IMR-90 (cell line): ENCODE measurements around the gene CDCA4. TPM values are rescaled to one million over a fixed set of nuclear protein-coding genes. Genes with fewer than 3 reads are reported as not detected.

Source experiments
- ATAC-seq: fragments of 200-7000 bp; cut with Tn5 transposase; 2 replicates; pipeline ENCODE4 v1.9.1; 2020; ENCODE audit warnings: low read depth, mild to moderate bottlenecking, moderate library complexity
- BruUV-seq: library from RNA; stranded (reverse); fragments of 400-500 nt; replicated peaks from 2 replicates; lab custom pipeline; 2021; lab: Mats Ljungman, UMichigan
- CTCF ChIA-PET: fragments of 300-600 bp; formaldehyde crosslinking; extraction: SDS; loops from one replicate; lab custom pipeline; 2021; ENCODE audit warnings: antibody characterized with exemption; lab: Yijun Ruan, JAX
- POLR2A ChIA-PET: fragments of 300-600 bp; sonication (Branson Sonifier 250); formaldehyde crosslinking; loops from one replicate; lab custom pipeline; 2022; ENCODE audit warnings: antibody characterized with exemption; ENCODE audit not compliant: unreplicated experiment; lab: Charles Lee
- DNase-seq: peaks from one replicate; pipeline ENCODE4 v3.0.0; 2013
- H2AFZ ChIP-seq: replicated peaks from 2 replicates; pipeline ENCODE3; 2013; ENCODE audit warnings: low read length, mild to moderate bottlenecking; ENCODE audit not compliant: poor library complexity
- H2AK5ac ChIP-seq: 2 replicates; pipeline ENCODE4 v1.6.1; 2013; ENCODE audit warnings: low read depth, low read length, inconsistent platforms
- H2AK9ac ChIP-seq: replicated peaks from 2 replicates; pipeline ENCODE3; 2013; ENCODE audit warnings: mild to moderate bottlenecking, low read depth, low read length, moderate library complexity; ENCODE audit not compliant: poor library complexity
- H2BK120ac ChIP-seq: 2 replicates; pipeline ENCODE4 v1.6.1; 2013; ENCODE audit warnings: low read depth, low read length, inconsistent platforms
- H2BK15ac ChIP-seq: 3 replicates; pipeline ENCODE4 v1.6.1; 2013; ENCODE audit warnings: low read depth, low read length, inconsistent platforms
- H2BK20ac ChIP-seq: 2 replicates; pipeline ENCODE4 v1.6.1; 2013; ENCODE audit warnings: low read depth, mild to moderate bottlenecking, inconsistent platforms, low read length, moderate library complexity
- H2BK5ac ChIP-seq: 2 replicates; pipeline ENCODE4 v1.6.1; 2013; ENCODE audit warnings: mild to moderate bottlenecking, low read depth, low read length, inconsistent platforms; ENCODE audit not compliant: poor library complexity, severe bottlenecking
- H3K14ac ChIP-seq: replicated peaks from 2 replicates; pipeline ENCODE4 v1.6.1; 2013; ENCODE audit warnings: low read depth, low read length, inconsistent platforms
- H3K18ac ChIP-seq: 2 replicates; pipeline ENCODE4 v1.6.1; 2013; ENCODE audit warnings: low read depth, low read length, control low read depth
- H3K23ac ChIP-seq: 2 replicates; pipeline ENCODE4 v1.6.1; 2013; ENCODE audit warnings: low read depth, low read length, inconsistent platforms
- H3K27ac ChIP-seq: 2 replicates; pipeline ENCODE4 v1.5.1; 2013; ENCODE audit warnings: mild to moderate bottlenecking, control low read depth, low read length; ENCODE audit not compliant: insufficient read depth
- H3K27me3 ChIP-seq: 2 replicates; pipeline ENCODE4 v1.6.1; 2013; ENCODE audit warnings: low read length; ENCODE audit not compliant: control insufficient read depth, insufficient read depth
- H3K36me3 ChIP-seq: 2 replicates; pipeline ENCODE4 v1.6.1; 2013; ENCODE audit warnings: low read length, mixed read lengths; ENCODE audit not compliant: control insufficient read depth, insufficient read depth
- H3K4ac ChIP-seq: 2 replicates; pipeline ENCODE4 v1.6.1; 2013; ENCODE audit warnings: low read depth, low read length, inconsistent platforms
- H3K4me1 ChIP-seq: 2 replicates; pipeline ENCODE4 v1.6.1; 2013; ENCODE audit warnings: low read length, mixed read lengths; ENCODE audit not compliant: control insufficient read depth, insufficient read depth
- H3K4me2 ChIP-seq: 2 replicates; pipeline ENCODE4 v1.6.1; 2013; ENCODE audit warnings: low read depth, mild to moderate bottlenecking, control low read depth, low read length, moderate library complexity
- H3K4me3 ChIP-seq: 2 replicates; pipeline ENCODE4 v1.5.1; 2013; ENCODE audit warnings: low read depth, mild to moderate bottlenecking, control low read depth, low read length, moderate library complexity; ENCODE audit not compliant: insufficient read depth
- H3K56ac ChIP-seq: 2 replicates; pipeline ENCODE4 v1.6.1; 2013; ENCODE audit warnings: low read length, inconsistent platforms; ENCODE audit not compliant: insufficient read depth; ENCODE audit errors: extremely low read depth
- H3K79me1 ChIP-seq, 2 experiments: 2 replicates each; pipeline ENCODE4 v1.6.1; 2013; ENCODE audit warnings: low read length in 2 of 2, inconsistent platforms in 1 of 2, low read depth in 1 of 2
- H3K9ac ChIP-seq: 2 replicates; pipeline ENCODE4 v1.6.1; 2013; ENCODE audit warnings: low read depth, low read length, control low read depth
- H3K9me1 ChIP-seq: 2 replicates; pipeline ENCODE4 v1.6.1; 2013; ENCODE audit warnings: low read length, inconsistent platforms; ENCODE audit not compliant: insufficient read depth
- H3K9me3 ChIP-seq: 2 replicates; pipeline ENCODE4 v1.6.1; 2013; ENCODE audit warnings: low read length; ENCODE audit not compliant: control insufficient read depth, insufficient read depth
- H4K20me1 ChIP-seq: 2 replicates; pipeline ENCODE4 v1.6.1; 2013; ENCODE audit warnings: low read length, inconsistent platforms; ENCODE audit not compliant: insufficient read depth
- H4K5ac ChIP-seq: 2 replicates; pipeline ENCODE4 v1.6.1; 2013; ENCODE audit warnings: mild to moderate bottlenecking, low read depth, low read length, control low read depth
- H4K8ac ChIP-seq, 2 experiments: 2 replicates each; pipeline ENCODE4 v1.6.1; 2013; ENCODE audit warnings: low read depth in 2 of 2, low read length in 2 of 2, control low read depth in 1 of 2, inconsistent platforms in 1 of 2
- H4K91ac ChIP-seq: 2 replicates; pipeline ENCODE4 v1.6.1; 2013; ENCODE audit warnings: low read depth, low read length, inconsistent platforms; ENCODE audit not compliant: insufficient read depth
- BHLHE40 ChIP-seq: fragments of 150-350 bp; IDR thresholded peaks from 2 replicates; pipeline ENCODE4 v1.6.1; 2016; ENCODE audit warnings: mild to moderate bottlenecking, low read depth, low read length
- CHD1 ChIP-seq: IDR thresholded peaks from 2 replicates; pipeline ENCODE4 v1.6.1; 2012; ENCODE audit warnings: low read depth, low read length, improper control_type of control experiment
- CTCF ChIP-seq: conservative IDR thresholded peaks from 2 replicates; pipeline ENCODE4 v1.5.1; 2012; ENCODE audit warnings: mild to moderate bottlenecking, low read depth, low read length, improper control_type of control experiment
- ELK1 ChIP-seq: fragments of 150-350 bp; IDR thresholded peaks from 2 replicates; pipeline ENCODE4 v1.6.1; 2016; ENCODE audit warnings: low read depth, mild to moderate bottlenecking, low read length, moderate library complexity, borderline replicate concordance
- FOS ChIP-seq: fragments of 150-350 bp; IDR thresholded peaks from 2 replicates; pipeline ENCODE4 v1.6.1; 2016; ENCODE audit warnings: low read depth, low read length
- MAFK ChIP-seq: IDR thresholded peaks from 2 replicates; pipeline ENCODE4 v1.6.1; 2012; ENCODE audit warnings: low read depth, low read length, improper control_type of control experiment
- MXI1 ChIP-seq: IDR thresholded peaks from 2 replicates; pipeline ENCODE4 v1.6.1; 2012; ENCODE audit warnings: low read depth, mild to moderate bottlenecking, low read length, moderate library complexity, borderline replicate concordance
- NFE2L2 ChIP-seq: fragments of 150-350 bp; IDR thresholded peaks from 2 replicates; pipeline ENCODE4 v1.6.1; 2016; ENCODE audit warnings: low read depth, mild to moderate bottlenecking, low read length
- RAD21 ChIP-seq: IDR thresholded peaks from 2 replicates; pipeline ENCODE4 v1.6.1; 2012; ENCODE audit warnings: low read length, improper control_type of control experiment
- RCOR1 ChIP-seq: IDR thresholded peaks from 2 replicates; pipeline ENCODE4 v1.6.1; 2012; ENCODE audit warnings: mild to moderate bottlenecking, low read length, improper control_type of control experiment; ENCODE audit not compliant: insufficient replicate concordance
- WGBS, 2 experiments: methylation state at CpG; one replicate each; pipeline versions ENCODE4 v1.1.5 to v1.1.7; 2013; ENCODE audit warnings: missing lambda C conversion rate in 2 of 2; ENCODE audit not compliant: insufficient read length in 1 of 2; ENCODE audit errors: extremely low coverage in 2 of 2; 5-methylcytosine and 5-hydroxymethylcytosine counted together
- dilution Hi-C: fragments of 300-500 bp; cut with HindIII; formaldehyde crosslinking; loops from one replicate; pipeline ENCODE4 v1.14.3; 2018; ENCODE audit warnings: low sequenced_read_pairs; ENCODE audit not compliant: unreplicated experiment
- in situ Hi-C: fragments of 300-500 bp; cut with MboI; formaldehyde crosslinking; loops from 3 replicates; pipeline ENCODE4 v1.14.3; 2019; ENCODE audit warnings: low sequenced_read_pairs, inconsistent platforms, mixed read lengths
- intact Hi-C: fragments of 100-400 bp; cut with micrococcal nuclease; formaldehyde crosslinking; loops from 2 replicates; pipeline ENCODE4 v1.10.0; 2022
- polyA plus RNA-seq, 3 experiments: library from polyadenylated mRNA; depleted of rRNA; stranded (reverse); fragments of >200 nt; gene quantifications; 2 replicates each; pipeline ENCODE4 v1.2.3, GENCODE V29; 2012; ENCODE audit warnings: low replicate concordance in 1 of 3
- total RNA-seq: library from RNA; depleted of rRNA; stranded (reverse); fragments of >200 nt; gene quantifications from 2 replicates; pipeline ENCODE4 v1.2.3, GENCODE V29; 2012

The CDCA4 gene
- total and polyA plus RNA-seq, 2 of the 4 experiments (the other 2 are of a cell fraction) = 17.7 to 18.6 TPM

- ChIA-PET CTCF (no interaction called here), POLR2A (no interaction called here)
- no TSS peak for BruUV-seq
- Histone ChIP-seq H2AFZ (no peak overlapping the region), H4K91ac (no peak overlapping the region), H3K79me1 (peaks cover 0 to 17% of the 10 kb centered on the region in 2 experiments; a peak in 1 of 4 replicates), H3K56ac (no peak overlapping the region), H3K27me3 (peaks cover 2% of the 10 kb centered on the region), H2AK9ac (no peak overlapping the region), H3K36me3 (no peaks in the 10 kb centered on the region), H4K5ac (no peak overlapping the region), H2BK120ac (no peak overlapping the region), H3K18ac (no peak overlapping the region), H4K20me1 (no peaks in the 10 kb centered on the region), H4K8ac (no peak overlapping the region), H3K4me1 (peaks cover 13% of the 10 kb centered on the region), H3K4me3 (no peak overlapping the region), H3K4ac (no peak overlapping the region), H3K23ac (no peak overlapping the region), H2BK5ac (no peak overlapping the region), H2BK20ac (no peak overlapping the region), H3K27ac (no peak overlapping the region), H3K9me3 (no peaks in the 10 kb centered on the region), H3K14ac (no peak overlapping the region), H3K9me1 (no peaks in the 10 kb centered on the region; the same call in 1 of the 2 replicates), H2BK15ac (no peak overlapping the region), H3K4me2 (no peak overlapping the region), H2AK5ac (no peak overlapping the region), H3K9ac (no peak overlapping the region)
- ATAC-seq = no peak
- intact Hi-C loops (no loop called here), in situ Hi-C loops (no loop called here), dilution Hi-C loops (no loop called here)
- TF ChIP-seq BHLHE40 = no peak
- no peak for TF ChIP-seq NFE2L2
- TF ChIP-seq FOS = no peak
- no peak for TF ChIP-seq MXI1
- no peak for TF ChIP-seq CHD1
- no peak for TF ChIP-seq CTCF
- TF ChIP-seq ELK1 = no peak
- no peak for TF ChIP-seq RAD21
- TF ChIP-seq RCOR1 = no peak
- no peak for TF ChIP-seq MAFK
- WGBS, 2 experiments = 100% methylated on average over 1 of the region's 7 CpGs; no CpG with 5 or more reads in 1 of the 2 experiments
- DNase-seq = no peak
Observed at GRCh38 chr14:104964546-104964945, 56.3 kb downstream of the CDCA4 start.
